ENCODE measurements around the gene PHKB.
"Not testable (repeated sequence)": the region's sequence is repeated elsewhere in the genome, so short reads cannot be mapped to it uniquely, and the experiment has no call there.

Gene PHKB

DNA sequence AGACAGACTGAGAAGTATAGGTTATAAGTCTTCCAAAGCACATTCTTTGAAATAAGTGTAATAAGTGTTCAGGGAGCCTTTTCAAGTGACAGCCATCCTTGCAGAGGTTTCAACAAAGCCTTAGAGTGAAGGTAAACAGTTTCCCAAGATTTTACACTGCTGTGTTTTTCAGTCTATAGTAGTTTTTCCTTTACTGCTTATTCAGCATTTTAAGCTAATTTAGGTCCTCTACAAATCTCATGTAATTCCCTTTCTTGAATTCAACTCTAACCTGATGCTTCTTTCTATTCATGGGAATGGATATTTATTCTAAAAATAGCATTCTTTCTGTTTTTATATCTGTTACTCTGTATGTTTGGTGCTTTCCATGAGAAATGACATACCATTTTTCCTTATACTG lies 211.3 kb downstream of the PHKB start:
- DNase-seq (ENCODE audit: low read depth, low spot score) = no peak

DNA sequence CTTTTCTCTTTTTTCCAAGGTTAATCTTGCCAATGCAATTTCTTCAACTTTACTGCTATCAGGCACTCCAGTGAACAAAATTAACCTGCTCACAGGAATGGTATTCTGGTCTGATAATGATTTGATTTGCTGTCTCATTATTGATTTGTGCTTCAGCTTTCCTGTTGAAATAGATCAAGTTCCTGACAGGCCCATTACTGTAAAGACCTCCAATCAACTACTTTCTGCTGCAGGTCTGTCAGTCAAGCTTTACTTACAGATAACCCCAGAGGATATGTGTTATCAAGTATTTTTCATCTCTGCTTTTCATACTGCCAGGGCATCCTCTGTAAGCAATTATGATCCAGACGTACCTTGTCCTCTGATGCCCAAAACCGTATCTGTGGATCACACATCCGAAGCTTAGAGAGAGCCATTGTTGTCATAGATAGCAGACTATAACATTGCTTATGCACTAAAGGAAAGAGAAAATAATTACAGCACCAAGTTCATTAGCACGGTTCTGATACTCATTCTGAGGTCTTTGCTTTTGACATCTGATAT lies 215.6 kb downstream of the PHKB start:
- DNase-seq (ENCODE audit: low read depth, low spot score) = no peak

DNA sequence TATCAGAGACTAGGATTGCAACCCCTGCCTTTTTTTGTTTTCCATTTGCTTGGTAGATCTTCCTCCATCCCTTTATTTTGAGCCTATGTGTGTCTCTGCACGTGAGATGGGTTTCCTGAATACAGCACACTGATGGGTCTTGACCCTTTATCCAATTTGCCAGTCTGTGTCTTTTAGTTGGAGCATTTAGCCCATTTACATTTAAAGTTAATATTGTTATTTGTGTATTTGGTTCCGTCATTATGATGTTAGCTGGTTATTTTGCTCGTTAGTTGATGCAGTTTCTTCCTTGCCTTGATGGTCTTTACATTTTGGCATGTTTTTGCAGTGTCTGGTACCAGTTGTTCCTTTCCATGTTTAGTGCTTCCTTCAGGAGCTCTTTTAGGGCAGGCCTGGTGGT lies 220.4 kb downstream of the PHKB start:
- not testable (repeated sequence) for DNase-seq (ENCODE audit: low read depth, low spot score)

GRCh38 chr16:47687694-47688093 lies 226.6 kb downstream of the PHKB start:
- peak; percentile 7 for DNase-seq (ENCODE audit: low read depth, low spot score)

DNA sequence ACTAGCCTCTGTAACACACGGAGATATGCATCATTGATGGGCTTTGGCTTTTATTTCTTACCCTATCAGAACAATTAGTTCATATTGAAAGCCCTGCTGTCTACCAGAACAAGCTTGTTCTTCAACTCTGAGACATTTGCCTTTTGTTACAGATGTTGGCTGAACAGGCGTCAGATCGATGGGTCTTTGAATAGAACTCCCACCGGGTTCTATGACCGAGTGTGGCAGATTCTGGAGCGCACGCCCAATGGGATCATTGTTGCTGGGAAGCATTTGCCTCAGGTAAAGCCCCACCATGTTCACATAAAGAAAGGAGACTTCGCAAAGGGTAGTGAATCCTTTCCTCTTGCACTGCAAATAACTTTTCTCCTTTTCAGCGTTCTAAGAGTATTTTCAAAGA lies 232.1 kb downstream of the PHKB start:
- no peak for DNase-seq (ENCODE audit: low read depth, low spot score)

DNA sequence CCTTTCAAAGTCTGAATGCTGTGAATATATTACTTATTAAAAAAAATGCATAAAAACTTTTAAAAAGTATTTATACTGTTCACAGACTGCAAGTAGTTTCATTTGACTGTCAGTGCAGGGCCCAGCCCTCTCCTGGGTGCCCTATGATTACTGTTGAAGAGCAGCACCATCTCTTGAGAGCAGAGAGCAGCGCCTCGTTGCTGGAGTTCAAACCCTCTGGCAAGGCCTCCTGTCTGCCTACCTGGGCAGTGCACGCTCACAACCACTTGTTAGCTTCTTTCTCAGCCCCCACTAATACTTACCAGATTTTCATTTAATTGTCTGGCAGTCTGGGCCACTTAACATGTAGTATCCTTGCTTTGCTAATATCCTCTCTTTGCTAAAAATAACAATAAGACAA lies 233.4 kb downstream of the PHKB start:
- DNase-seq (ENCODE audit: low read depth, low spot score) = no peak

GRCh38 chr16:47695756-47696155 lies 234.6 kb downstream of the PHKB start:
- DNase-seq (ENCODE audit: low read depth, low spot score) = no peak

DNA sequence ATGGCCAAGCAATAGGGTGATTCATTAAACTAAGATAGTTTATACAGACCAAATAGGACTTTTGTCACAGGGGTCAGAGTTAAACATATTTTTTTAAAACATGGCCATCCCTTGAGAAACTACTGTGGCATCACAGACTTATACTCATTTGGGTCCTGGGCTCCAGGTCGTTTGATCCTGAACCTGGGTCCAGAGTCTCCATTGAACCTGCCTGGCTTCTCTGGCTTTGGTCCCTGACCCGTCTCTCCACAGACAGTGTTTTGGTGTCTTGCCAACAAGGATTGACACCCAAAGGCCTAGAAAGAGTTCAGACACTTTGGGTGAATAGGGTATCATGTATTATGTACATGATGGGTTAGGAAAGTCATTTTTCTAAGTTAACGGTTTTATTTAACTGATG lies 236.7 kb downstream of the PHKB start:
- no peak for DNase-seq (ENCODE audit: low read depth, low spot score)

GRCh38 chr16:47699106-47699505 lies 238.0 kb downstream of the PHKB start:
- no peak for DNase-seq (ENCODE audit: low read depth, low spot score)

GRCh38 chr16:47700857-47701587 lies 239.9 kb downstream of the PHKB start:
- DNase-seq (ENCODE audit: low read depth, low spot score) = no peak

DNA sequence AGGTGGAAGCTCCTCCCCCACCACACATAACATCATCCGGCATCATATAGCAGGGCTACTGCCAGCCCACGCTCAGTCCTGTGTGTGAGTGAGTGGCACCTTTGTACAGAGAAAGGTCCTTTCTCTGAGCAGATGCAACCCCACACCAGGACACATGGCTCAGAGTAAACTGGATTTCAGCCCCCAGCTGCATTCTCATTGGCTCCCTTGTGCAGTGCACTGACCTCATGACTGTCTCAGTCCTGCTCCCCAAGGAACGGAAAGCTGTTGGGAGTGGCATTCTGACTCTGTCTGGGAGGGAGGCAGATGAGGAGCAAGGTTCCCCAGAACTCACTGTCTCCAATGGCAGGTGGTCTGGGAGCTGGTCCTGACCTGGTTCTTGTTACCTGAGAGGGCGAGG lies 244.1 kb downstream of the PHKB start:
- no peak for DNase-seq (ENCODE audit: low read depth, low spot score)

DNA sequence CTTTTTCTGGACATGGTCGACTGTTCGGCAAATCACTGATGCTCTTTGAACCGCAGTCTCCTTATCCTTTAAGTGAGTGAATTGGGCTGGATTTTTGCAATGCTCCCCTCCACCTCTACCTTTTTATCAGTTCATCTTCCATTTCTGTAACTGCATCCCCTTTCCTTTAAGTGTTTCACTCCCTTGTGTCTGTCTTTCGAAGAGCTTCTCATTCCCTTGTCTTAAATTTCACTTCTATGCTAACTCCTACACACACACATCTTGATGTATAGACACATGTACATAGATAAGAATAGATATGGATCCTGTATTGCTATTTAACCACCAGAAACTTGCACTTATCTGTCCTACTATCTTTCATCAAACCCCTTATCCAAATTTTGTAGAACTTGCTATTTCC lies 250.7 kb downstream of the PHKB start:
- no peak for DNase-seq (ENCODE audit: low read depth, low spot score)

GRCh38 chr16:47712276-47713224 lies 251.4 kb downstream of the PHKB start:
- DNase-seq (ENCODE audit: low read depth, low spot score) = no peak

DNA sequence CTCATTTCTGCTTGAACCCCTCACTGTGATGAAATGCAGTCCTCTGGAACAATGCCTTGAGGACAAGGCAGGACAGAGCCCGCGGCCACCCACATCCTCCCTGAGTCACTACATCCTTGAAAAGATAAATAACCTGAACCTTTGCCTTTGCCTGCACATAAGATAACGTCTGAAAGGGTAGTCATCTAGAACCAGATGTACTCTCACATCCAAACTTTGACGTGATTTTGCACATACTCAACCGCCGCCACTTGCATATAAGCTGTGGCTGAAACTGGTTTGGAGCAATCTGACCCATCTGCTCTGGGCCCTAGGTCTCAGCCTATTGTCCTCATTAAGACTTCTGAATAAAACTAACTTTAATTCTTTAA lies 252.1 kb downstream of the PHKB start:
- DNase-seq (ENCODE audit: low read depth, low spot score) = peak; percentile 42

- DNase-seq (ENCODE audit: low read depth, low spot score) = no peak
Measured at GRCh38 chr16:47715442-47716083, 254.4 kb downstream of the PHKB start.

DNA sequence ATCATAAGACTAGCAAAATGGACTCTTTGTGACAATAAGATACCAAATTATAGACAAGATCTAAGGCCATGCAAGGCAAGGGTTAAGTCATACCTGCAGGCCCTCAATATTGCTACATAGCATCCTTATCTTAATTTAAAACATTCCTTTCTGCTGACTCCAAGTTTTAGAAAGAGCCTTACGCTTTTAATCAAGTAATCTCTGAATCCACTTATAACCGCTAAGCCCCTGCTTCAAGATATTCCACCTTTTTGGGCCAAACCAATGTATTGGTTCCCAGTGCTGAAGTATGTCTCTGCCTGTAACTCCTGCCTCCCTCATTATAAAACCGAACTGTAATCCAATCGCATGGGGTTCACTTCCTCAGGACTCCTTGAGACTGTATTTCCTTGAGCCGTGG lies 255.4 kb downstream of the PHKB start:
- DNase-seq (ENCODE audit: low read depth, low spot score) = peak; percentile 55

- DNase-seq (ENCODE audit: low read depth, low spot score) = no peak
Measured at GRCh38 chr16:47719713-47720112, 258.6 kb downstream of the PHKB start.

GRCh38 chr16:47721006-47721637 lies 260.0 kb downstream of the PHKB start:
- DNase-seq (ENCODE audit: low read depth, low spot score) = no peak

DNA sequence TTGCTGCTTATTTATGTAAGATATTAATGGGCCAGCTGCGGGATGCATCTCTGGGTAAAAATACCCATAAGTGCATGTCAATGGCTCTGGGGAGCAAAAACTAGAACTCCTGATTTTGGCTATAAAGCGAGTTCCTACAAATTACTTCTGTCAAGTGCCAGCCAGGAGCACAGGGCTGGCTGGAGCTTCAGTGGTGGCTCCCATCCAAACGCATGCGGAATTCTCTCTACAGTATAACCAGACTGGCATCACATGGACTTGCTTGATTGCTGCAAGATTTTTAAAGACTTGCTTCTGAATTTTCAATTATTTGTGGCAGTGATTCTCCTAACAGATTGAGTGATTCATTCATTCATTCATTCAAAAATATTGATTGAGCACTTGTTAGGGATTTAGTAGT lies 260.9 kb downstream of the PHKB start:
- no peak for DNase-seq (ENCODE audit: low read depth, low spot score)

DNA sequence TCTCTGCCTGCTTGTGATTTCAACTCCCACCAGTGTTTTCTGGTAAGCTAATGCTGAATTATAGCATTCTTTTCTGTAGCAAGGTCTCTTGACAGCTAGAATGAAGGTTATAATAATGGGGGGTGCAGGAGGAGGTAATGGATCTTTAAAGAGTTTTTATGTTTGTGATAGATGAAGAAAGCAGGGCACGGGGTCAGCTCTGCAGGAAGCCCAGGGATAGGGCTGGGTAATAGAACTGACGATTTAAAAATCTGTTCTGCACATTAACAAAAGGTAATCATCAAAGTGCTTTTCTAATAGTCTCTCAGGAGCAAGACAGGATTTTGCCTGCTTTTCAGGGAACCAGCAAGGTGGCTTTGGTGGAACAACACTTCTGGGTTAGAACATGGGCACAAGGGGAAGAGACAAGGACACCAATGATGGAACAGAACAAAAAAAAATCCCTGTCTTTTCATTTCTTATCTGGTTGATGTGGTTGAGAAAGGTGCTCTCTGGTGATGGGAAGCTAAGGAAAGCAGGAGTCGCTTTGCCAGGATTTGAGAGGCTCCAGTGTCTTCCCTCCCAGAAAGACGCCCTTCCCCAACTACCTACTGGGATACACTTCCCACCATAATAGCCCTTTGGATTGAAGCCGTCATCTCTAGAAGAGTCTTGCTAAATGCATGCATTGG lies 263.1 kb downstream of the PHKB start:
- DNase-seq (ENCODE audit: low read depth, low spot score) = no peak

GRCh38 chr16:47725188-47725695 lies 264.1 kb downstream of the PHKB start:
- no peak for DNase-seq (ENCODE audit: low read depth, low spot score)
